ENCODE results near the gene SELENON.

Gene SELENON

DNA sequence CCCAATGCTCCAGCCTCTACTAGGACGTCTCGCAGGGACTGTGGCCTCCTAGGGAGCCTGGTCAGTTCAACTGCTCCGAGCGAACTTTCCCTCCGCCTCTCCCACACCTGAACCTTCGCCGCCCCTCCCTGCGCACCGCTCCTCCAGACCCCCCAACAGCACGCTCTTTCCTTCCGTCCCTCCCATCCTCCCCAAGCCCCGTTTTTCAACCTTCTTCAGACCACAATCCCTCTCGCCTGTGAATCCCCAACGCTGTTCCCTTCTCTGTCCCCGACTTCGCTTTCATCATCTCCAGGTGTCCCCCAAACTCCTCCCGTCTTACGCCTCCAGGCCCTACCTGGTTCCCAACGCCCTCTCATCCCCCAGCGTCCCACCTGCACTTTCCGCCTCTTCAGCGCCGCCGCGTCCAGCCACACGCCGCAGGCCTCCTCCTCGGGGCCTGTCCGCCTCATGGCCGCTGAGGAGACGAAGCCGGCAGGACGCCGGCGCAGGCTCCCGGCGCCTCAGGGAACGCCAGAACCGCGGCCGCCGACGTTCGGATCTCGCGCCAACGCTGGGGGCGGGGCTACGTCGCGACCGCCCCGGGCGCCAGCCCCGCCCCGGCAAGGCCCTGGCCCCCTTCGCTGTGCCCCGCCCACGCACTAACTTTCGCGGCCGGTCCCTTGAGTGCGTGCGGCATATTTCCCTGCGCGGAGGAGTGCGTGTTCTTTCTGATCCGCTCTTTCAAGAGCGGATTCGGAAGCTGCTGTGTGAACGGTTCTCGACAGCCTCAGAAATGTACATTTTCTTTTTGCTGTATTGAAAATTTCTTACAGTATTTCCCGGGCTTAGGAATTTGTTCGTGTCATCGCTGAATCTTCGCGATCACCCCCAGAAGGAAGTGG lies 59.2 kb downstream of the SELENON start, which contains the start of gene AUNIP (continued):
- TF ChIP-seq ZNF433 (tag by site-specific recombination; IDR thresholded peaks at IDR 0.05; ENCODE audit: low read depth) (no peak), ZFHX2 (tag by site-specific recombination; conservative IDR thresholded peaks at IDR 0.05) (peak; percentile 92), ZNF311 (tag by site-specific recombination; IDR thresholded peaks at IDR 0.05; ENCODE audit: borderline replicate concordance) (no peak), ZNF692 (tag by site-specific recombination; IDR thresholded peaks at IDR 0.05) (peak; percentile 90), ZNF518A (tag by site-specific recombination; conservative IDR thresholded peaks at IDR 0.05; ENCODE audit: low read depth) (0 out of 2 replicates have a peak, but pooled peaks have one; percentile 23), OVOL3 (tag by site-specific recombination; IDR thresholded peaks at IDR 0.05) (peak; percentile 58; the same call in 1 of the 2 replicates), ZNF248 (tag by site-specific recombination; IDR thresholded peaks at IDR 0.05) (no peak), GLIS1 (tag by site-specific recombination; IDR thresholded peaks at IDR 0.05) (peak; percentile 66; the same call in 1 of the 2 replicates), RBAK (tag by site-specific recombination; IDR thresholded peaks at IDR 0.05) (no peak), ZNF133 (tag by site-specific recombination; IDR thresholded peaks at IDR 0.05) (peak; percentile 34; the same call in 1 of the 2 replicates), ZNF2 (tag by site-specific recombination; IDR thresholded peaks at IDR 0.05) (peak; percentile 98), EGR2 (tag by site-specific recombination; IDR thresholded peaks at IDR 0.05; ENCODE audit: low read depth) (peak; percentile 85), ZBTB1 (tag by site-specific recombination; IDR thresholded peaks at IDR 0.05) (no peak; the same call in 1 of the 2 replicates), KLF17 (tag by site-specific recombination; IDR thresholded peaks at IDR 0.05) (peak; percentile 91), MZF1 (tag by site-specific recombination; IDR thresholded peaks at IDR 0.05; ENCODE audit: borderline replicate concordance) (peak; percentile 85; the same call in 1 of the 2 replicates), SP7 (tag by site-specific recombination; IDR thresholded peaks at IDR 0.05) (peak; percentile 88), HOXD13 (CRISPR knock-in tag; IDR thresholded peaks at IDR 0.05; ENCODE audit: borderline replicate concordance) (0 out of 2 replicates have a peak, but pooled peaks have one; percentile 14), ZNF530 (tag by site-specific recombination; IDR thresholded peaks at IDR 0.05; ENCODE audit: low read depth) (no peak), ZNF548 (tag by site-specific recombination; IDR thresholded peaks at IDR 0.05) (peak; percentile 43; the same call in 1 of the 2 replicates), PATZ1 (tag by site-specific recombination; IDR thresholded peaks at IDR 0.05) (peak; percentile 79), ZSCAN16 (tag by site-specific recombination; IDR thresholded peaks at IDR 0.05) (peak; percentile 43; the same call in 1 of the 2 replicates)
- TF ChIP-seq, protein P1, sequence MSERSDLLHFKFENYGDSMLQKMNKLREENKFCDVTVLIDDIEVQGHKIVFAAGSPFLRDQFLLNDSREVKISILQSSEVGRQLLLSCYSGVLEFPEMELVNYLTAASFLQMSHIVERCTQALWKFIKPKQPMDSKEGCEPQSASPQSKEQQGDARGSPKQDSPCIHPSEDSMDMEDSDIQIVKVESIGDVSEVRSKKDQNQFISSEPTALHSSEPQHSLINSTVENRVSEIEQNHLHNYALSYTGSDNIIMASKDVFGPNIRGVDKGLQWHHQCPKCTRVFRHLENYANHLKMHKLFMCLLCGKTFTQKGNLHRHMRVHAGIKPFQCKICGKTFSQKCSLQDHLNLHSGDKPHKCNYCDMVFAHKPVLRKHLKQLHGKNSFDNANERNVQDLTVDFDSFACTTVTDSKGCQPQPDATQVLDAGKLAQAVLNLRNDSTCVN (tag by site-specific recombination; optimal IDR thresholded peaks at IDR 0.05), result peak; percentile 76
- TF ChIP-seq, protein P2, sequence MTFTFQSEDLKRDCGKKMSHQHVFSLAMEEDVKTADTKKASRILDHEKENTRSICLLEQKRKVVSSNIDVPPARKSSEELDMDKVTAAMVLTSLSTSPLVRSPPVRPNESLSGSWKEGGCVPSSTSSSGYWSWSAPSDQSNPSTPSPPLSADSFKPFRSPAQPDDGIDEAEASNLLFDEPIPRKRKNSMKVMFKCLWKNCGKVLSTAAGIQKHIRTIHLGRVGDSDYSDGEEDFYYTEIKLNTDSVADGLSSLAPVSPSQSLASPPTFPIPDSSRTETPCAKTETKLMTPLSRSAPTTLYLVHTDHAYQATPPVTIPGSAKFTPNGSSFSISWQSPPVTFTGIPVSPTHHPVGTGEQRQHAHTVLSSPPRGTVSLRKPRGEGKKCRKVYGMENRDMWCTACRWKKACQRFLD (tag by site-specific recombination; IDR thresholded peaks at IDR 0.05), result peak; percentile 91
- TF ChIP-seq, protein P3, sequence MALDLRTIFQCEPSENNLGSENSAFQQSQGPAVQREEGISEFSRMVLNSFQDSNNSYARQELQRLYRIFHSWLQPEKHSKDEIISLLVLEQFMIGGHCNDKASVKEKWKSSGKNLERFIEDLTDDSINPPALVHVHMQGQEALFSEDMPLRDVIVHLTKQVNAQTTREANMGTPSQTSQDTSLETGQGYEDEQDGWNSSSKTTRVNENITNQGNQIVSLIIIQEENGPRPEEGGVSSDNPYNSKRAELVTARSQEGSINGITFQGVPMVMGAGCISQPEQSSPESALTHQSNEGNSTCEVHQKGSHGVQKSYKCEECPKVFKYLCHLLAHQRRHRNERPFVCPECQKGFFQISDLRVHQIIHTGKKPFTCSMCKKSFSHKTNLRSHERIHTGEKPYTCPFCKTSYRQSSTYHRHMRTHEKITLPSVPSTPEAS (tag by site-specific recombination; IDR thresholded peaks at IDR 0.05), result peak; percentile 62

Data from HEK293 (cell line).